Measurements from ENCODE around the gene HCRTR2. TPM values are rescaled to one million over a fixed set of nuclear protein-coding genes. Genes with fewer than 3 reads are reported as not detected.

Gene HCRTR2
- total and polyA plus RNA-seq, 2 of the 8 experiments (the other 6 are each of a cell fraction or from before 2014, with no cell fraction given), result 0.19 to 0.23 TPM

DNA sequence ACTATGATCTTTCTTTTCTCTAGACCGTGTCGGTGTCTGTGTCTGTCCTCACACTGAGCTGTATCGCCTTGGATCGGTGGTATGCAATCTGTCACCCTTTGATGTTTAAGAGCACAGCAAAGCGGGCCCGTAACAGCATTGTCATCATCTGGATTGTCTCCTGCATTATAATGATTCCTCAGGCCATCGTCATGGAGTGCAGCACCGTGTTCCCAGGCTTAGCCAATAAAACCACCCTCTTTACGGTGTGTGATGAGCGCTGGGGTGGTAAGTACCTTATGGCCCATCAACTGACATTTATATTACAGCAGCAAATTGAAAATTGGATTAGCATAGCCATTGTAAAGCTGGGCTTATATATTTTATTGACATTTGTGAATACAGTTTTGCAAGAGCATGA, 80.8 kb downstream of the HCRTR2 start:
- no peak overlapping the region for H3K4me2 ChIP-seq (ENCODE audit: insufficient read depth in 1 of 2, low read depth in 2 of 2, low read length in 2 of 2)
- H3K56ac ChIP-seq (replicated peaks; ENCODE audit: insufficient read length, low read depth, low read length), result no peak overlapping the region
- no peak overlapping the region for H4K91ac ChIP-seq (replicated peaks; ENCODE audit: insufficient read length, low read length)
- H2AFZ ChIP-seq (ENCODE audit: low read length), result no peak overlapping the region; the same call in 1 of the 2 replicates
- no peaks in the 10 kb centered on the region for H3K23me2 ChIP-seq (ENCODE audit: low read depth, low read length)
- H2BK5ac ChIP-seq (ENCODE audit: low read depth, low read length), result no peak overlapping the region
- 90% methylated on average over 10 of the region's 10 CpGs; no CpG with 5 or more reads in 1 of the 2 experiments for WGBS, 2 experiments (ENCODE audit: extremely low coverage in 1 of 2, insufficient coverage in 1 of 2, insufficient read length in 1 of 2, insufficient replicate concordance in 2 of 2, low coverage in 1 of 2, low lambda C conversion rate in 2 of 2, missing lambda C conversion rate in 1 of 2)
- no peak overlapping the region; the same call in none of the 2 replicates for H4K8ac ChIP-seq (ENCODE audit: extremely low read depth, insufficient read depth, low read length)
- no peak overlapping the region for H3K4ac ChIP-seq (replicated peaks; ENCODE audit: insufficient read length, low read depth, low read length)
- H3K23ac ChIP-seq (ENCODE audit: insufficient read length), result no peak overlapping the region
- H4K5ac ChIP-seq (ENCODE audit: insufficient read length, low read depth, low read length), result no peak overlapping the region
- H3K9me3 ChIP-seq (ENCODE audit: insufficient read depth in 2 of 2, low read depth in 1 of 2, low read length in 1 of 2), result no peaks in the 10 kb centered on the region
- no peak overlapping the region for H2BK20ac ChIP-seq (ENCODE audit: low read length)
- H3K18ac ChIP-seq (ENCODE audit: extremely low read depth, low read length), result no peak overlapping the region
- no peak for TF ChIP-seq RAD21 (IDR thresholded peaks at IDR 0.05 in 1 of 2, conservative IDR thresholded peaks at IDR 0.05 in 1 of 2; ENCODE audit: low read depth in 2 of 2, low read length in 2 of 2)
- TF ChIP-seq CBX5 (IDR thresholded peaks at IDR 0.05; ENCODE audit: low read depth, low read length), result no peak
- no peak for TF ChIP-seq BCL11A (IDR thresholded peaks at IDR 0.05; ENCODE audit: low read depth in 2 of 2, low read length in 2 of 2)
- no peak for TF ChIP-seq CHD1 (IDR thresholded peaks at IDR 0.05; ENCODE audit: low read depth, low read length)
- TF ChIP-seq RNF2 (IDR thresholded peaks at IDR 0.05; ENCODE audit: borderline replicate concordance, low read depth, low read length, missing control alignments, poor library complexity, severe bottlenecking), result no peak
- TF ChIP-seq TAF1 (IDR thresholded peaks at IDR 0.05; ENCODE audit: low read depth, low read length), result no peak
- TF ChIP-seq CTBP2 (IDR thresholded peaks at IDR 0.05; ENCODE audit: borderline replicate concordance, insufficient read depth, insufficient read length, low read length), result no peak
- no peak for TF ChIP-seq HDAC6 (IDR thresholded peaks at IDR 0.05; ENCODE audit: low read depth, low read length)
- TF ChIP-seq SRF (IDR thresholded peaks at IDR 0.05; ENCODE audit: low read depth, low read length), result no peak
- TF ChIP-seq TEAD4 (IDR thresholded peaks at IDR 0.05; ENCODE audit: low read depth, low read length), result no peak
- no peak for TF ChIP-seq KDM1A (IDR thresholded peaks at IDR 0.05; ENCODE audit: borderline replicate concordance, low read length)
- TF ChIP-seq NRF1 (IDR thresholded peaks at IDR 0.05; ENCODE audit: low read depth, low read length), result no peak
- no peak for TF ChIP-seq SP2 (IDR thresholded peaks at IDR 0.05; ENCODE audit: low read length)
- no peaks in the 10 kb centered on the region for H3K36me3 ChIP-seq (ENCODE audit: control insufficient read depth in 2 of 4, insufficient read depth in 4 of 4, low read length in 3 of 4)
- no peaks in the 10 kb centered on the region for H3K27me3 ChIP-seq (replicated peaks in 1 of 4; ENCODE audit: control insufficient read depth in 3 of 4, extremely low read depth in 1 of 4, insufficient read depth in 3 of 4, low read length in 3 of 4)
- 0 out of 2 replicates have a peak overlapping the region, but pooled peaks have one; percentile 39 for H2AK5ac ChIP-seq (ENCODE audit: low read depth, low read length)
- DNase-seq (ENCODE audit: low read depth in 1 of 2, low spot score in 2 of 2) (no peak), FAIRE-seq (no peak)
- peaks cover 0 to 6% (median 2%) of the 10 kb centered on the region in 4 experiments; a peak in 2 of 7 replicates for H3K4me1 ChIP-seq (replicated peaks in 1 of 4; ENCODE audit: control insufficient read depth in 3 of 4, insufficient read depth in 4 of 4, low read length in 3 of 4)
- no peaks in the 10 kb centered on the region for H3K79me2 ChIP-seq (ENCODE audit: control insufficient read depth in 1 of 2, insufficient read depth in 2 of 2, low read length in 2 of 2)
- H2BK12ac ChIP-seq (ENCODE audit: low read depth, low read length), result peak overlapping the region; percentile 39; the same call in 1 of the 2 replicates
- H3K4me3 ChIP-seq (ENCODE audit: extremely low read depth in 1 of 4, insufficient read depth in 2 of 4, low read depth in 3 of 4, low read length in 4 of 4), result no peak overlapping the region
- no peak overlapping the region for H2BK120ac ChIP-seq (replicated peaks; ENCODE audit: low read depth, low read length)
- no peaks in the 10 kb centered on the region for H4K20me1 ChIP-seq (replicated peaks in 1 of 2; ENCODE audit: control insufficient read depth in 1 of 2, insufficient read depth in 2 of 2, low read length in 2 of 2)
- 0 out of 2 replicates have a peak overlapping the region, but pooled peaks have one; percentile 74 for H2BK15ac ChIP-seq (ENCODE audit: low read length)
- ChIA-PET POLR2A (ENCODE audit: partially characterized antibody) (no interaction called here), CTCF (ENCODE audit: partially characterized antibody) (no interaction called here)
- no peak overlapping the region for H3K9ac ChIP-seq (replicated peaks in 1 of 4; ENCODE audit: extremely low read depth in 1 of 4, low read depth in 3 of 4, low read length in 3 of 4)
- H3K79me1 ChIP-seq (ENCODE audit: low read depth, low read length), result no peaks in the 10 kb centered on the region
- H3K27ac ChIP-seq (ENCODE audit: low read depth, low read length), result no peak overlapping the region
- no peak overlapping the region for H3K14ac ChIP-seq (ENCODE audit: insufficient read length)

Data from H1 (cell line).